Endothelial cell (in vitro differentiated cells): ENCODE measurements around the gene PPP1R9A. TPM values are rescaled to one million over a fixed set of nuclear protein-coding genes. Genes with fewer than 3 reads are reported as not detected.

Experiments used
- DNase-seq: peaks from one replicate; pipeline ENCODE4 v3.0.0; 2021; ENCODE audit warnings: low spot score
- H3K27ac Mint-ChIP-seq: one replicate; pipeline ENCODE4 v1.8.0; 2021; ENCODE audit warnings: mixed read lengths, inconsistent platforms; ENCODE audit not compliant: unreplicated experiment
- H3K27me3 Mint-ChIP-seq: one replicate; pipeline ENCODE4 v1.8.0; 2021; ENCODE audit warnings: mild to moderate bottlenecking, moderate library complexity, mixed read lengths, inconsistent platforms; ENCODE audit not compliant: unreplicated experiment
- H3K36me3 Mint-ChIP-seq: one replicate; pipeline ENCODE4 v1.8.0; 2021; ENCODE audit warnings: mild to moderate bottlenecking, low read depth, mixed read lengths, inconsistent platforms; ENCODE audit not compliant: unreplicated experiment
- H3K4me1 Mint-ChIP-seq: one replicate; pipeline ENCODE4 v1.8.0; 2021; ENCODE audit warnings: mild to moderate bottlenecking, mixed read lengths, inconsistent platforms; ENCODE audit not compliant: unreplicated experiment
- H3K4me3 Mint-ChIP-seq: one replicate; pipeline ENCODE4 v1.8.0; 2021; ENCODE audit warnings: mild to moderate bottlenecking, mixed read lengths, inconsistent platforms; ENCODE audit not compliant: unreplicated experiment
- H3K9me3 Mint-ChIP-seq: one replicate; pipeline ENCODE4 v1.8.0; 2021; ENCODE audit warnings: mixed read lengths, inconsistent platforms; ENCODE audit not compliant: unreplicated experiment
- CTCF ChIP-seq: fragments of 200-600 bp; sonication (generic); IDR thresholded peaks from one replicate; pipeline ENCODE4 v1.5.0; 2021; ENCODE audit warnings: antibody characterized with exemption; ENCODE audit not compliant: unreplicated experiment
- total RNA-seq: library from RNA; stranded (reverse); fragmentation: NEBNext Ultra II Directional; extraction: Animal tissue kit (Norgen Biotek cat#: 25700); gene quantifications from one replicate; pipeline ENCODE4 v1.2.1, GENCODE V29; 2021; ENCODE audit not compliant: unreplicated experiment

PPP1R9A gene
- total RNA-seq, 1 donor from 2014 or later = 22.2 TPM

GRCh38 chr7:95204618-95205017 is 297.2 kb downstream of the PPP1R9A start:
- H3K36me3 Mint-ChIP-seq = no peaks in the 10 kb centered on the region
- peaks cover 2% of the 10 kb centered on the region for H3K27me3 Mint-ChIP-seq
- no peak for DNase-seq
- no peaks in the 10 kb centered on the region for H3K9me3 Mint-ChIP-seq
- no peak overlapping the region for H3K4me3 Mint-ChIP-seq
- no peak for TF ChIP-seq CTCF
- H3K27ac Mint-ChIP-seq = no peak overlapping the region
- no peaks in the 10 kb centered on the region for H3K4me1 Mint-ChIP-seq

- Mint-ChIP-seq H3K36me3 (no peaks in the 10 kb centered on the region), H3K9me3 (no peaks in the 10 kb centered on the region), H3K4me3 (no peak overlapping the region), H3K27me3 (peaks cover 2% of the 10 kb centered on the region), H3K27ac (no peak overlapping the region), H3K4me1 (no peaks in the 10 kb centered on the region)
- TF ChIP-seq CTCF = no peak
- DNase-seq = no peak
These were observed 298.4 kb downstream of the PPP1R9A start for GRCh38 chr7:95205665-95206225.

GRCh38 chr7:95209276-95209675 is 301.9 kb downstream of the PPP1R9A start:
- no peak for DNase-seq
- Mint-ChIP-seq H3K4me1 (no peaks in the 10 kb centered on the region), H3K9me3 (no peaks in the 10 kb centered on the region), H3K27ac (no peak overlapping the region), H3K36me3 (no peaks in the 10 kb centered on the region), H3K4me3 (no peak overlapping the region), H3K27me3 (peaks cover 2% of the 10 kb centered on the region)
- no peak for TF ChIP-seq CTCF

GRCh38 chr7:95209788-95210187 is 302.4 kb downstream of the PPP1R9A start:
- no peak for DNase-seq
- Mint-ChIP-seq H3K27ac (no peak overlapping the region), H3K9me3 (no peaks in the 10 kb centered on the region), H3K27me3 (peaks cover 2% of the 10 kb centered on the region), H3K4me3 (no peak overlapping the region), H3K4me1 (no peaks in the 10 kb centered on the region), H3K36me3 (no peaks in the 10 kb centered on the region)
- TF ChIP-seq CTCF = no peak

- Mint-ChIP-seq H3K9me3 (no peaks in the 10 kb centered on the region), H3K4me1 (no peaks in the 10 kb centered on the region), H3K27ac (no peak overlapping the region), H3K4me3 (no peak overlapping the region), H3K27me3 (peaks cover 1% of the 10 kb centered on the region), H3K36me3 (no peaks in the 10 kb centered on the region)
- no peak for TF ChIP-seq CTCF
- no peak for DNase-seq
These were observed 305.8 kb downstream of the PPP1R9A start for GRCh38 chr7:95213148-95213547.
